GM18511 (cell line): ENCODE data around the gene TMEM59L.
"Not testable (repeated sequence)": the region's sequence is repeated elsewhere in the genome, so short reads cannot be mapped to it uniquely, and the experiment has no call there.

Source experiments
- ATAC-seq: cut with Tn5 transposase; IDR thresholded peaks from one replicate; pipeline ENCODE4 v1.9.1; 2021; ENCODE audit warnings: mild to moderate bottlenecking, moderate library complexity; ENCODE audit not compliant: unreplicated experiment

Gene TMEM59L

DNA sequence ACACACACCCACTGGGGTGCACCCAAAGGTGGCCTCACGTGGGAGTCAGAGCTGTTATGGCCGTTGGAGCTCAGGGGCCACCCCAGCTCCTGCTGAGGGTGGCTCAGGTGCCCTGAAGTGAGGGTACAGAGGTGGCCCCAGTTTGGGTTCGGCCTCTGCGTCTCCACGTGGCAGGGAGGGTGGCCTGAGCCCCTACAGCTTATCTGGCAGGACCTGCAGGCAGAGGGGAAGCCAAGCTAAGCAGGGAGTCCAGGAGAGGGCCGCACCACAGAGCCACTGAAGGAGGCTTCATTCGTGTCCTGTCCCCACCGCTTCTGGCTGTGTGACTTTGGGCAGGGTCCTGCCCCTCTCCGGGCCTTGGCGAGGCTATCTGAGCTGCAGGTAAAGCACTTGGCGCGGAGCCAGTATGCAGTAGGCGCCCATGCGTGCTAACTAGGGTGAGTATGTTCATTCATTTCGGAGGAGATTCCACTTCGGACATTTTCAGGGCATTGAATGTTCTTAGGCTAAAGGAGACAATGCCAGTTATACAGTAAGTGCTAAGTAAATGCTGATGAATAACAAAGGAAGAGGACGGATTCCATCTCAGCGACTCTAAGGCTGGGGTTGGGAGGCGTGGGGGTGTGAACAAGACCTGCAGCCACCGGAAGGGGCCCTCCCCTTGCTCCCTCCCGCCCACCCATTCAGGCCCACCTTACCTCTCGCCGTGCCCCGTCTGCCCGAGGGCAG lies 19.1 kb upstream of the TMEM59L start:
- ATAC-seq: no peak

DNA sequence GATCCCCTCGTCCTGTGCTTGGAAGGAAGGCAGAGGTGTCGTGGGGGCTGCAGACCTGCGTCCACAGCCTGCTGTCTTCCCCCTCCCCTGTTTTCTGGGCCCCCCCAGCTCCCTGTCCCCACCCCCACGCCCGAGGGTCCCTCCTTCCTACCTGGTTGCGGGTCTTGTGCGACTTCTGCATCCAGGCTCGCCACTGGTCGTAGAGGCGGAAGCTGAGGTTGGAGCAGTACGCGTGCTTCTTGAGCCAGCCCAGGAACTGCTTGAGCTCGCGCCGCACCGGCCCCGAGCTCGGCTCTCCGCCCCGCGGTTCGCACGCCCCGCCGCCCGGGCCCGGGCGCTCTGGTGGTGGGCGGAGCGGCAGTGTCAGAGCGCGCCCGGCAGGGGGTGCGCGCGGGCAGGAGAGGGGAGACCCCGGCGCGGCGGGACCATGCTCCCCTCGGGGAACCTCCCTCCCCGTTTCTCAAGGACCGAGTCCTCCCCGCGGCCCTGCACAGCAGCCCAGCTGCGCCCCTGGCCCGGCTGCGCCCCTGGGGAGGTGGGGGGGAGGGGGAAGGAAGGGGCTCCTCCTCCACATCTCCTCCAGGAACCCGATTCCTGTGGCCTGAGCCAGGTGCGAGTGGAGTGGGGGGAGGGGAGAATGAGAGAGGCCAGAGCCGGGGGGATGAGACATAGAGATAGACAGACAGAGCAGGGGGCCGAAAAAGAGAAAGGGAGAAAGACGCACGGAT lies 18.4 kb upstream of the TMEM59L start:
- peak; percentile 43 for ATAC-seq

DNA sequence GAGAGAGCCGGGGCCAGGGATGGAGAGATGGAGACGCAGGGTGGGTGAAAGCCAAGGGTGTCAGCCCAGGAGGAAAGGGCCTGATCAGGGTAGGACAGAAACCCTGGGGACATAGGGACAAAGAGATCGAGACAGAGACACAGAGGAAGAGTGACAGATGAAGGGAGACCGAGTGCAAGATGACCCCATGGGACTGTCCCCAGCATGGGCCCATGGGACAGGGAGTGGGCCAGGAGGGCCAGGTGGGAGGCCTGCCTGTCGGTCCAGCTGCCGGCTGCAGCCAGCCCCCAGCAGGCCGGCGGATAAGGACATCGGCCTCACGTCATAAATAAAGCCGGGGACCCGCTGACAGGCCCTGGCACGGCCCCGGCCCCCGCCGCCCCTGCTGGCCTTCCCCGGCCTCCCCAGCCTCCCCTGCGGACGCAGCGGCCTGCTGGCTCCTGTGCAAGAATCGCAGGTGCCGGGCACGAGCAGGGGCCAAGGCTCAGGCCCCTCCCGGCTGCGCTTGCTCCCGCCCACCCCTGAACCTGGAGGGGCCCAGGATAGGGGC lies 17.8 kb upstream of the TMEM59L start:
- ATAC-seq: no peak

DNA sequence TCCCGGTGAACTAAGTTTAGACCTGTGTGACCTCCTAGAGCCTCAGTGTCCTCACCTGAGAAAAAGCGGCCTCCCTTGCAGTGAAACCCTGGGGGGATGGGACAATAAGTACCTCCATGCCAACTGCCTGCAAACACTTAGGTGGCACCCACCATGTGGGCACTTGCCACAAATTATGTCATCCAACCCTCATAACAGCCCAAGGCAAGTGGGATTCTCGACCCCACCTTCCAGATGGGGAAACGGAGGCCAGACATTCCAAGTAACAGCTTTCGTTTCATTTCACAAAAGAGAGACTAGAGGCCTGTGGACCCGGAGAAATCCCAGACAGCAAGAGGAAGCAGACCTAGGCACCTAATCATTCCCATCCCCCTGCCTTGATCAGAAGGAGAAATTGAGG lies 17.2 kb upstream of the TMEM59L start:
- ATAC-seq: no peak

DNA sequence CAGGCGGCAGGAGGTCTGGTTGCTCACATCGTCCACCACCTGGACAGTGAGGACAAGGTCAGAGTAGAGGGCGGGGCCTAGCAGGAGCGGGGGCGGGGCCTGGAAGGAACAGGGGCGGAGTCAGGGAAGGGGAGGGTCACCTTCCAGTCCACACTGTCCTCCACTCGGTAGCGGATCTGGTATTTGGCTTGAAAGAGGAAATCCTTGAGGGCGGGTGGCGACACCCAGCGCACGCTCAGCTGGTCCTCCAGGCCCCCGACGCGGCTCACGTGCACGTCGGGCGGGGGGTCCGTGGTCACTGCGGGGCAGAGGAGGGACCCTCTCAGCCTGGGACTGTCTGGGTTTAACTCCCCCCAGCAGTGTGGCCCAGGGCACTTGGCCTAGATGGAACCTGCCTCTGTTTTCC lies 15.9 kb upstream of the TMEM59L start:
- no peak for ATAC-seq

DNA sequence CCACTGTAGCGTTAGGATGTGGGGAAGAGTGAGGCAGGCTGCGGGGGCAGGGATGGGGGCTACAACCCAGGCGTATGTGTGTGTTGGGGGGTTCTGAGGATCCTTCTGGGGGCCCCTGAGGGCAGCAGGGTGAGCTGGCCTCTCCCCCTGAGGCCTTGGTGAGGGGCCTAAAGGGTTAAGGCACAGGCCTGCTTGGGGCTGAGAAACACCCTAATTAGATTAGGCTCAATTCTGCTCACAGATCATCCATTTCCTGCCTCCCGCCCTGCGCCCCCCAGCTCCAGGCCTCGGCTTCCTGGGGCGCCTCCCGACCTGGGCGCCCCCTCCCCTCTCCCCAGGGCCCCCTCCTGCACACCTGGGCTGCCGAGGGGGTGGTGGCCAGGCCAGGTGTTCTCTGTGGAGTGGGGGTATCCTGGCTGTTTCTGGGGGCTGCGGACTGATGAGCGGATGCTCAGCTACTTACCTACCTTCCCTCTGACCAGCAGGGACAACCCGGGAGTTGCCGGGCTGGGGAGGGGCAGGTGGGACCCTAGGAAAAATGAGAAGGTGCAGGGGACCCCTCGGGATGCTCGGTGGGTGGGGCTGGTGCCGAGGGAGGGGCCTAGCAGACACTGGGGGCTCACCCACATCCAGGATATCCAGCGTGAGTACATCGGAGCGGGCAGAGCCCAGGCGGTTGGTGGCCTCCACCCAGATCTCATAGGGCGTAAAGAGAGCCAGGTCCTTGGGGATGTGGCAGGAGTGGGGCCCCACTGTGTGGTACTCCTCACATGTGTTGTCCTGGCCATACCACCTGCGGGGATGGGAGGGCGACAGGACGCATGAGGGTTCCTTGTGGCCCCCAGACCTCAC lies 14.6 kb upstream of the TMEM59L start:
- no peak for ATAC-seq

DNA sequence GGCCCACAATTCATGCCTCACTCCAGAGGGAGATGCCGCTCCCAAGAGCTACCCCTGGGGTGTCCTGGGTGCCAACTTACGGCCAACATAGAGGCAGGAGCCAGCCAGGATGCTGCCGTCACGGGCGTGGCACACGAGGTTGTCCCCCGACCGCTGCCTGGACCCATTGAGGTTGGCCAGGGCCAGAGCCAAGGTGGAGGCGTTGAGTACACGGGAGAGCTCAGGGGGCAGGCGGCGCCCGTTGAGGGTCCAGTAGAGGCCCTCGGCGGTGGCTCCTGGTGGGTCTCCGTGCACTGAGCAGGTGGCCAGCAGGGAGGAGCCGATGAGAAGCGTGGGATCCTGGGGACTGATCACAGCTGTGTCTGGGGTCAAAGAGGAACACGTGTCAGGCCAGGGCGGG lies 13.2 kb upstream of the TMEM59L start:
- ATAC-seq: no peak

DNA sequence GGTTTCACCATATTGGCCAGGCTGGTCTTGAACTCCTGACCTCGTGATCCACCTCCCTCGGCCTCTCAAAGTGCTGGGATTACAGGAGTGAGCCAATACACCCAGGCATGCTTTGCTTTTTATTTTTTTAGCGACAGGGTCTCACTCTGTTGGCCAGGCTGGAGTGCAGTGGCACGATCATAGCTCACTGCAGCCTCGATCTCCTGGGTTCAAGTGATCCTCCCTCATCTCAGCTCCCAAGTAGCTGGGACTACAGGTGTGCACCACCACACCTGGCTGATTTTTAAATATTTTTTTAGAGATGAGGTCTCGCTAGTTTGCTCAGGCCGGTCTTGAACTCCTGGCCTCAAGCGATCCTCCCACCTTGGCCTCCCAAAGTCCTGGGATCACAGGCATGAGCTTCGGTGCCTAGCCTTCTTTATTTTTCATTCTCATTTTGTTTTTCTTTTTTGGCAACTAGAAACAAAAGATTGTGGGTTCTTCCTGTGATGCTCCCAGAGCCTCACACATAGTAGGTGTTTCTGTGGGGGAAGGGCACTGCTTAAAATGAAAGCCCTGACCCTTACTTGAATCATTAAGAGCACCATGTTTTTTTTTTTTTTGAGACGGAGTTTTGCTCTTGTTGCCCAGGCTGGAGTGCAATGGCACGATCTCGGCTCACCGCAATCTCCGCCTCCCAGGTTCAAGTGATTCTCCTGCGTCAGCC lies 11.8 kb upstream of the TMEM59L start:
- not testable (repeated sequence) for ATAC-seq

DNA sequence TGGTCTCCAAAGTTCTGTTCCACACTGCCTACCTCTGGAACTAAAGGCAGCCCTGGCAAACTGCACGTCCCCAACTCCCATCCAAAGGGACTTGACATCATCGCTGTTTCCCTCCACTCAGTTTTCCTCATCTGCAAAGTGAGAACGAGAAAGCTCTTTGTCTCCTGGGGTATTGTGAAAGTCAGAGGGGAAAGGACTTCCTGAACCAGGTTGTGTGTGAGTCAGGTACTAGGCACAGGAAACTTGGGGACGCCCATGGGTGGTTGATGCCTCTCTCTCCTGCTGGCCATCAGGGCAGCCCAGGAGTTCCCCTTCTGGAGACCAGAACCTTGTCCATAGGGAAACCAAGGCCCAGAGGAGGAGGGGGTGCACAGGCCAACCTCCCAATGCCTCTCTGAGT lies 10.8 kb upstream of the TMEM59L start:
- no peak for ATAC-seq

DNA sequence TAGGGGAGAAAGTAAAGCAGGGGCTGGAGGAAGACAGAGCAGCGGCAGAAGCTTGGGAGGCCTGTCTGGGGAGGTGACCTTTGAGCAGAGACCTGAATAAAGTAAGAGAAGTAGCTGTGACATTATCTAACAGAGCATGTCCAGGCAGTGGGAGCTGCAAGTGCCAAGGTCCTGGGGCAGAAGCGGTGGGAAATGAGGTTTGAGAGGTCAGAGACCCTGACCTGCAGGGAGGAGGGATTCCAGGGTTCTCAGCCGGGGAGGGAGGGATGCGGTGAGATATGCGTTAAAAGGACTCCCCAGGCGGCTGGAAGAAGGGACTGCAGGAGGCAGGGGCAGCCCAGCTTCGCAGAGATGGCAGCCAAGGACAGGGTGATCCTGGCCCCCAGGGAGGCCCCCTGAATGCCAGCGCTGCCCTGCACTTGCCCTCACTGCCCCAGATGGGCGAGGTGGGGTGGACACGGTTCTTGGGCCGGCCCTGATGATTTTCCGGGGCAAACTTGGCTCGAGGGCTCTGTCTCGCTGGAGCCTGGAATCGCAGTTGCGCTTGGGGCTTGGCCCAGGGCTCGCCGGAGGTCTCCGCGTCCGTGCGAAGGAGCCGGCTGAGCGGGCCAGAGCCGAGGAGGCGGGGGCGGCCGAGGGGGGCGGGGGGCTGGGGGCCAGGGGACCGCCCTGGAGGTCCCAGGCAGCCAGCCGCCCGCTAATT lies 9.3 kb upstream of the TMEM59L start:
- ATAC-seq: no peak

DNA sequence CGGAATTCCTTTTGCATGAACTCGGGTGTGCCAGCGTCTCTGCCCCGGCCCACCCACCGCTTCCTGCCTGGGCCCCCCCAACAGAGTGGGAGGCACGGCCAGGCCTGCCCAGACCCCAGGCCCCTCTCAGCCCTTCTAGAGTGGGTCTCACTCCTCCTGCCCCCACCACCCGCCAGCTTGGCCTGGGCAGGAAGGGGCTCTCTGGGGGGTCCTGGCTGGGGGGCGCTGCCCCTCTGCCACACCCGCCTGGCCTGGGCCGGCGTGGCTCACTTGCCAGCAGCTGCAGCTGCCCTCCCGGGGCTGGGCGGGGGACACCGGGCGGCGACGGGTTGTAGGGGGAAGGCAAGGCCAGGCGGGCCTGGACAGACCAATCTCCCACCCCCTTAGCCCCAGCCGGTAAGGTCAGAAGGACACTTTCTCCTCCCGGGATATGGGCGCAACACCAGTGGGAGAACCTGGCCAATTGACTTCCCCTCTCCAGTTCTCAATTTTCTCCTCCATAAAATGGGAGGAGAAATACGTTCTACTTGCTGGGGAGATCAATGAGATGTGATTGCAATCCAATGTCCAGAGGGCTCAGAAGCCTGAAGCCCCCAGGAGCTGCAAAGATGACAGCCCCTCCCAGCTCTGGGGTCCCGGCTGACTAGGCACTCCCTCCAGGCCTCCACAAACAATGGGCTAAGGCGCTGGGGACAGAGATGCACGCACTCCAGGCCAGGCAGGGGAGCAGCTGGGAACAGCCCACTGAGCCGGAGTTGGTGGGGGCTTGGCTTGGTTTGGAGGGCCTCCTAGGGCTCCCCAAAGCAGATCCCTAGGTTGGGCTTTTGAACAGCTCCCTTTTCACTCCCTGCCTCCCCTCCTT lies 8.5 kb upstream of the TMEM59L start:
- ATAC-seq: no peak

DNA sequence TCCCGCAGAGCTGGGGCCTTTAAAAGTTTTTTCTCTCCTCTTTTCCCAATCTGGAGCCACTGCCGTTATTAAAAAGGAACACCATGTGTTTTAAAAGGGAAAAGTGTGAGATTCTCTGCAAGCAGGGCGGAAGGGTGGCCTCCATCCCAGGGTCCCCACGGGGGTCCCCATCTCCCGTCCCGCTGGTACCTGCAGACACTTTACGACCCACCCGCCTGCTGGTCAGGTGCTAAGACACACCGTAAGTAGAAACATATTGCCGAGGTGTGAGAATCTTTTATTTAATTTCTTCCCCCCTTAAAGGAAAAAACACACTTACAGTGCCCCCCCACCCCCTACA lies 7.9 kb upstream of the TMEM59L start:
- ATAC-seq: no peak

DNA sequence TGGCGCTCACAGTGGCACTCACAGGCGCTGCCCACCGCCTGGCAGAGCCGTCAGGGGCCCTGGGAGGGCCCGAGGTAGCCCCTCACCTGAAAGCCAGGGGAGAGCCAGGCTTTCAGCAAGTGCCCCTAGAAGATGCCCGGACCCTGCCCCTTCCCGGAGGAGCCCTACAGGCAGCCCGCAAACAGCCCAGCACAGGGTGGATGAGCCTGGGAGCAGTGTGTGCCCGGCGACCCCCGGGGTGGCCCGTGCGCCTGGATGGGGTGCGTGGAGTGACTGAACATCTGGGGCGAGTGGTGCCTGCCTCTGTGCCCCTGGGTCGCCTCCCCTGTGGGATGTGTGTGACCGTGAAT lies 7.5 kb upstream of the TMEM59L start:
- ATAC-seq: no peak

DNA sequence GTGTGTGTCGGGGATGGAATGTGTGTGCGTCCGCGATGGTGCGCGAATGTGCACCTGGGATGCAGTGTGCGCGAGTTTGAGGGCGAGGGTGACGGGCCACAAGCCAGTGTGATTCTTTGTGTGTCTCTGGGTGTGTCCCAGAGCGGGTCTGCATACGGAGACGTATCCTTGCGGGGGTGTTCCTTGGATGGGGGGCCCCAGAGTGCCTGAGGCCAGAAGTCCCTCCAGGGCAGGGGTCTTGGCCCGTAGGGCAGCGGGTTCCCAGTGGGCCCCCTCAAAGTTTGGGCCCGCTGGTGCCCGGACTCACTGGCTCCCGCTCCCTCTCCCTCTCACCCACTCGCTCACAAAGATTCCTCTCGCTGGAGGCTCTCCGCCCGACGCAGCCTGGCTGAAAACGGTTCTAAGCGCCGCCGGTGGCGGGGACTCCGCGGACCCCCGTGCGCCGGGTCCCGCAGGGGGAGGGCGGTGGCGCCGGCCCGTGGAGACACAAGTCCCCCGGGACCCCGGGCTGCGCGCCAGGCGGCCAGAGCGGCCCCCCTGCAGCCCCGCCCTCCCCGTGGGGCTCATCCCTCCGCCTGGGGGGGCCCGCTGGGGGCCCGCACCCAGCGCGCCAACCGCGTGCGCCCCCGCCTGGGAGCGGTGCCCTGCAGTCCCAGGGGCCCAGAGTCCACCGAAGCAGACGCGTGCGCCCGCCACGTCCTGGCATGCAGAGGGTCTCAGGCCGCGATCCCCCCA lies 7.0 kb upstream of the TMEM59L start:
- ATAC-seq: no peak

DNA sequence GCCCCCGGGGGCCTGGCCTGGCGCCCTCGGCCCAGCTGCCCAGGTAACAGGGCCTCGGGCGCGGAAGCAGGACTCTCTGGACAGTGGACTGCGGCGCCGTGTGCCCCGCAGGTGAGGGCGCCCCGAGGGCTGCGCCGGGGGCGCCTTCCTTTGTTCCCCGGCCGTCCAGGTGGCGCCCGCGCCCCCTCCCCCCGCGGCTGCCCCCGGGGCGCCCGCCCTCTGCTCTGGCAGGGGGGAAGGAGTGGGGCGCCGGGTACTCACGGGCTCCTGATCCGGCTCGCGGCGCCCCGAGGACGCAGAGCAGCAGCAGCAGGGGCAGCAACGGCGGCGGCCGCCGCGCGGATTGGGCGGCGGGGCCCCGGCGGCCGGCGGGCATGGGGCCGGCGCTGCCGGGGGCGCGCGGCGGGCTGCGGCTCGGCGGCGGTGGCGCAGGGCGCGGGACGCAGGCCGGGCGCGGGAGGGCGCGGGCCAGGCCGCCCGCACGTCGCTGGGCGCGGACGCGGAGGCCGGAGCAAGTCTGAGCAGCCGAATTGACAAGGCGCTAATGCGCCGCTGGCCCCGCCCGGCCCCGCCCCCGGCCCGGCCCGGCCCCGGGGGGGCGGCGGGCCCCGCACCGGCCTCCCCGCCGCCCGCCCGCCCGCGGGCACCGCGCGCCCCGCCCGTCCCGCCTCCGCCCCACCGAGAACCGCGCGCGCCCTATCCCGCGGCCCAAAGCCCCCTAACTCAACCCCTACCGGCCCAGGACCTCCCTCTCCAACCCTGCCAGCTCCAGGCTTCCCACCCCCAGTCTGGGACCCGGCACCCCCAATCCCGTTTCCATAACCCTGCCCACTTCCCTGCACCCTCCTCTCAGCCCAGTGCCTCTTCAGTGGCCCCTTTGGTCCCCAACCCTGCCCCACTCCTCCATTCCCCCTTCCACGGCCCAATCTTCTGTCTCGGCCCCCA lies 6.1 kb upstream of the TMEM59L start, which contains the start of gene CRLF1:
TSS of gene CRLF1 (minus strand) at position 519 of the 945 bp plus-strand sequence. CDS start at position 376, 143 bp downstream.
- no peak for ATAC-seq

DNA sequence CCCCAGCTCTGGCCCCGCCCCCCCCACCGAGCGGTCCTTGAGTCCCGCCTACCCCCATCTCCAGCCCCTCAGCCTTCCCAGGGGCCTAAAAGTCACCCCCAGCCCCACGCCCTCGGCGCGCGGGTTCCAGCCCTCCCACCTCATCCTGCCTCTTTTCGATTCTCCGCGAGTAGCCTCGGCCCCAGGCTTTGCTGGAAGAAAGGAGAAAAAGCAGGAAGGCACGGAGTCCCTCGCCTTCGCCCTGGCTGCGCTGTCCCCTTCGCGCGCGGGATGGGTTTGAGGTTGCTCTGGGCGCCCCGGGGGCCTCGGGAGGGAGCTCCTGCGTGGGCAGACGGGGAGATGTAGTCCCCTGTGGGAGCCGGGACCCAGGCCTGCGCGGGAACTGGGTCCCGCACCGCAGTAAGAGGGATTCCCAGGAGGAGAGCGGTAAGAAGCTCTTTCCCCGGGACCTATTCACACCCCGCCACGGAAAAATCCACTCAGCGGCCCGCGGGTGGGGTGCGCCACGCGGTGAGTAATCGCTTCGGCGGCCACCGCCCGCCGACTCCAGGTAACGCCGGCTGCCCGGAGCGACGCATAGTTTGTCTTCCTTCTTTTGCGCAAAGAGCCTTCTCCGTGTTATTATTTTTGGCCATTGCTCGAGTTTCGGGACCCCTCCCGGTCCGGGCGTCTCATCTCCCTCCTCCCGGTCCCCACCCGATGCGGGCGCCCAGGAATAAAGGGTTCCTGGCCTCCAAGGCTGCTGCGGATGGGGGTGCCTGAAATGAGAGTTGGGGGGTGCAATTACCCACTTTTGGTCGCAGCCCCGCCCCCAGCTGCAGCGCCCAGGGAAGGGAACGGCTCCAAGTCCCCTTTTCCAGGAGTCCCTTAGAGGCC lies 5.2 kb upstream of the TMEM59L start:
- no peak for ATAC-seq
